IMR-90 (cell line): ENCODE measurements around the gene HGD. TPM values are rescaled to one million over a fixed set of nuclear protein-coding genes. Genes with fewer than 3 reads are reported as not detected.
"Not testable (repeated sequence)": the region's sequence is repeated elsewhere in the genome, so short reads cannot be mapped to it uniquely, and the experiment has no call there.

Experiments used
- ATAC-seq: fragments of 200-7000 bp; cut with Tn5 transposase; 2 replicates; pipeline ENCODE4 v1.9.1; 2020; ENCODE audit warnings: low read depth, mild to moderate bottlenecking, moderate library complexity
- BruUV-seq: library from RNA; stranded (reverse); fragments of 400-500 nt; replicated peaks from 2 replicates; lab custom pipeline; 2021; lab: Mats Ljungman, UMichigan
- CTCF ChIA-PET: fragments of 300-600 bp; formaldehyde crosslinking; extraction: SDS; loops from one replicate; lab custom pipeline; 2021; ENCODE audit warnings: antibody characterized with exemption; lab: Yijun Ruan, JAX
- POLR2A ChIA-PET: fragments of 300-600 bp; sonication (Branson Sonifier 250); formaldehyde crosslinking; loops from one replicate; lab custom pipeline; 2022; ENCODE audit warnings: antibody characterized with exemption; ENCODE audit not compliant: unreplicated experiment; lab: Charles Lee
- DNase-seq: peaks from one replicate; pipeline ENCODE4 v3.0.0; 2013
- H2AFZ ChIP-seq: replicated peaks from 2 replicates; pipeline ENCODE3; 2013; ENCODE audit warnings: low read length, mild to moderate bottlenecking; ENCODE audit not compliant: poor library complexity
- H2AK5ac ChIP-seq: 2 replicates; pipeline ENCODE4 v1.6.1; 2013; ENCODE audit warnings: low read depth, low read length, inconsistent platforms
- H2AK9ac ChIP-seq: replicated peaks from 2 replicates; pipeline ENCODE3; 2013; ENCODE audit warnings: mild to moderate bottlenecking, low read depth, low read length, moderate library complexity; ENCODE audit not compliant: poor library complexity
- H2BK120ac ChIP-seq: 2 replicates; pipeline ENCODE4 v1.6.1; 2013; ENCODE audit warnings: low read depth, low read length, inconsistent platforms
- H2BK15ac ChIP-seq: 3 replicates; pipeline ENCODE4 v1.6.1; 2013; ENCODE audit warnings: low read depth, low read length, inconsistent platforms
- H2BK20ac ChIP-seq: 2 replicates; pipeline ENCODE4 v1.6.1; 2013; ENCODE audit warnings: low read depth, mild to moderate bottlenecking, inconsistent platforms, low read length, moderate library complexity
- H2BK5ac ChIP-seq: 2 replicates; pipeline ENCODE4 v1.6.1; 2013; ENCODE audit warnings: mild to moderate bottlenecking, low read depth, low read length, inconsistent platforms; ENCODE audit not compliant: poor library complexity, severe bottlenecking
- H3K14ac ChIP-seq: replicated peaks from 2 replicates; pipeline ENCODE4 v1.6.1; 2013; ENCODE audit warnings: low read depth, low read length, inconsistent platforms
- H3K18ac ChIP-seq: 2 replicates; pipeline ENCODE4 v1.6.1; 2013; ENCODE audit warnings: low read depth, low read length, control low read depth
- H3K23ac ChIP-seq: 2 replicates; pipeline ENCODE4 v1.6.1; 2013; ENCODE audit warnings: low read depth, low read length, inconsistent platforms
- H3K27ac ChIP-seq: 2 replicates; pipeline ENCODE4 v1.5.1; 2013; ENCODE audit warnings: mild to moderate bottlenecking, control low read depth, low read length; ENCODE audit not compliant: insufficient read depth
- H3K27me3 ChIP-seq: 2 replicates; pipeline ENCODE4 v1.6.1; 2013; ENCODE audit warnings: low read length; ENCODE audit not compliant: control insufficient read depth, insufficient read depth
- H3K36me3 ChIP-seq: 2 replicates; pipeline ENCODE4 v1.6.1; 2013; ENCODE audit warnings: low read length, mixed read lengths; ENCODE audit not compliant: control insufficient read depth, insufficient read depth
- H3K4ac ChIP-seq: 2 replicates; pipeline ENCODE4 v1.6.1; 2013; ENCODE audit warnings: low read depth, low read length, inconsistent platforms
- H3K4me1 ChIP-seq: 2 replicates; pipeline ENCODE4 v1.6.1; 2013; ENCODE audit warnings: low read length, mixed read lengths; ENCODE audit not compliant: control insufficient read depth, insufficient read depth
- H3K4me2 ChIP-seq: 2 replicates; pipeline ENCODE4 v1.6.1; 2013; ENCODE audit warnings: low read depth, mild to moderate bottlenecking, control low read depth, low read length, moderate library complexity
- H3K4me3 ChIP-seq: 2 replicates; pipeline ENCODE4 v1.5.1; 2013; ENCODE audit warnings: low read depth, mild to moderate bottlenecking, control low read depth, low read length, moderate library complexity; ENCODE audit not compliant: insufficient read depth
- H3K56ac ChIP-seq: 2 replicates; pipeline ENCODE4 v1.6.1; 2013; ENCODE audit warnings: low read length, inconsistent platforms; ENCODE audit not compliant: insufficient read depth; ENCODE audit errors: extremely low read depth
- H3K79me1 ChIP-seq, 2 experiments: 2 replicates each; pipeline ENCODE4 v1.6.1; 2013; ENCODE audit warnings: low read length in 2 of 2, inconsistent platforms in 1 of 2, low read depth in 1 of 2
- H3K9ac ChIP-seq: 2 replicates; pipeline ENCODE4 v1.6.1; 2013; ENCODE audit warnings: low read depth, low read length, control low read depth
- H3K9me1 ChIP-seq: 2 replicates; pipeline ENCODE4 v1.6.1; 2013; ENCODE audit warnings: low read length, inconsistent platforms; ENCODE audit not compliant: insufficient read depth
- H3K9me3 ChIP-seq: 2 replicates; pipeline ENCODE4 v1.6.1; 2013; ENCODE audit warnings: low read length; ENCODE audit not compliant: control insufficient read depth, insufficient read depth
- H4K20me1 ChIP-seq: 2 replicates; pipeline ENCODE4 v1.6.1; 2013; ENCODE audit warnings: low read length, inconsistent platforms; ENCODE audit not compliant: insufficient read depth
- H4K5ac ChIP-seq: 2 replicates; pipeline ENCODE4 v1.6.1; 2013; ENCODE audit warnings: mild to moderate bottlenecking, low read depth, low read length, control low read depth
- H4K8ac ChIP-seq, 2 experiments: 2 replicates each; pipeline ENCODE4 v1.6.1; 2013; ENCODE audit warnings: low read depth in 2 of 2, low read length in 2 of 2, control low read depth in 1 of 2, inconsistent platforms in 1 of 2
- H4K91ac ChIP-seq: 2 replicates; pipeline ENCODE4 v1.6.1; 2013; ENCODE audit warnings: low read depth, low read length, inconsistent platforms; ENCODE audit not compliant: insufficient read depth
- MAZ ChIP-seq: IDR thresholded peaks from 2 replicates; pipeline ENCODE4 v1.6.1; 2012; ENCODE audit warnings: low read depth, mild to moderate bottlenecking, low read length, improper control_type of control experiment, moderate library complexity, borderline replicate concordance
- WGBS, 2 experiments: methylation state at CpG; one replicate each; pipeline versions ENCODE4 v1.1.5 to v1.1.7; 2013; ENCODE audit warnings: missing lambda C conversion rate in 2 of 2; ENCODE audit not compliant: insufficient read length in 1 of 2; ENCODE audit errors: extremely low coverage in 2 of 2; 5-methylcytosine and 5-hydroxymethylcytosine counted together
- dilution Hi-C: fragments of 300-500 bp; cut with HindIII; formaldehyde crosslinking; loops from one replicate; pipeline ENCODE4 v1.14.3; 2018; ENCODE audit warnings: low sequenced_read_pairs; ENCODE audit not compliant: unreplicated experiment
- in situ Hi-C: fragments of 300-500 bp; cut with MboI; formaldehyde crosslinking; loops from 3 replicates; pipeline ENCODE4 v1.14.3; 2019; ENCODE audit warnings: low sequenced_read_pairs, inconsistent platforms, mixed read lengths
- intact Hi-C: fragments of 100-400 bp; cut with micrococcal nuclease; formaldehyde crosslinking; loops from 2 replicates; pipeline ENCODE4 v1.10.0; 2022
- polyA plus RNA-seq, 3 experiments: library from polyadenylated mRNA; depleted of rRNA; stranded (reverse); fragments of >200 nt; gene quantifications; 2 replicates each; pipeline ENCODE4 v1.2.3, GENCODE V29; 2012; ENCODE audit warnings: low replicate concordance in 1 of 3
- total RNA-seq: library from RNA; depleted of rRNA; stranded (reverse); fragments of >200 nt; gene quantifications from 2 replicates; pipeline ENCODE4 v1.2.3, GENCODE V29; 2012

Gene HGD
- total and polyA plus RNA-seq, 2 of the 4 experiments (the other 2 are of a cell fraction): 0.14 TPM; not detected in 1

- TF ChIP-seq MAZ: no peak
Observed at GRCh38 chr3:120678331-120678947, 3.6 kb downstream of the HGD start (continued).

- in situ Hi-C loops, H3K56ac ChIP-seq, H3K14ac ChIP-seq, dilution Hi-C loops, intact Hi-C loops, CTCF ChIA-PET, DNase-seq, H3K4me1 ChIP-seq, H4K91ac ChIP-seq, H3K9ac ChIP-seq, H4K8ac ChIP-seq, H3K27ac ChIP-seq, H3K9me1 ChIP-seq, POLR2A ChIA-PET, H2BK15ac ChIP-seq, H2AK9ac ChIP-seq, H2AK5ac ChIP-seq, H3K36me3 ChIP-seq, ATAC-seq, H3K9me3 ChIP-seq, H3K79me1 ChIP-seq, BruUV-seq, H3K23ac ChIP-seq, H3K4me2 ChIP-seq, H3K18ac ChIP-seq, H2BK120ac ChIP-seq, H2BK20ac ChIP-seq, H3K4me3 ChIP-seq, H4K5ac ChIP-seq, H2AFZ ChIP-seq, H4K20me1 ChIP-seq, H3K27me3 ChIP-seq, H3K4ac ChIP-seq, H2BK5ac ChIP-seq: not testable (repeated sequence)
- WGBS, 2 experiments: no CpG with 5 or more reads among the region's 7 CpGs
Observed at GRCh38 chr3:120677193-120677592, 4.8 kb downstream of the HGD start.
